ENCODE data around the gene NT5E. TPM values are rescaled to one million over a fixed set of nuclear protein-coding genes. Genes with fewer than 3 reads are reported as not detected.

Gene NT5E
- total RNA-seq, 1 experiment from 2014 or later, result 0.81 TPM

GRCh38 chr6:85460154-85460920, 10.5 kb downstream of the NT5E start:
- peaks cover 2% of the 10 kb centered on the region; the same call in 1 of the 2 replicates for H3K27me3 Mint-ChIP-seq (ENCODE audit: low read depth)
- POLR2A ChIA-PET, result no interaction called here

GRCh38 chr6:85460921-85461797, 11.3 kb downstream of the NT5E start:
- no peak overlapping the region for H3K4me3 Mint-ChIP-seq
- H3K27ac Mint-ChIP-seq, result no peak overlapping the region
- TF ChIP-seq ESRRA (CRISPR knock-in tag; IDR thresholded peaks at IDR 0.05; ENCODE audit: borderline replicate concordance) (no peak), ARID4B (CRISPR knock-in tag; IDR thresholded peaks at IDR 0.05; ENCODE audit: borderline replicate concordance) (no peak), ZNF423 (CRISPR knock-in tag; IDR thresholded peaks at IDR 0.05) (no peak), ZSCAN18 (CRISPR knock-in tag; IDR thresholded peaks at IDR 0.05) (no peak), HMGA2 (CRISPR knock-in tag; IDR thresholded peaks at IDR 0.05) (no peak), RORB (CRISPR knock-in tag; IDR thresholded peaks at IDR 0.05) (no peak)
- ATAC-seq (no peak), DNase-seq (ENCODE audit: low spot score) (no peak)
- no peaks in the 10 kb centered on the region for H3K9me3 Mint-ChIP-seq
- H3K27me3 Mint-ChIP-seq (ENCODE audit: low read depth), result no peaks in the 10 kb centered on the region; the same call in 1 of the 2 replicates
- H3K36me3 Mint-ChIP-seq, result no peaks in the 10 kb centered on the region
- POLR2A ChIA-PET, result no interaction called here
- CTCF ChIA-PET, result interaction anchor here (0.6 to 4.3 kb wide), 2 partner anchors 21 to 22 kb away, joined by 3 to 24 read pairs; no protein-coding TSS in a partner anchor
- peaks cover 30% of the 10 kb centered on the region for H3K4me1 Mint-ChIP-seq

More at GRCh38 chr6:85460154-85460920, 10.5 kb downstream of the NT5E start:
- Mint-ChIP-seq H3K36me3 (no peaks in the 10 kb centered on the region), H3K9me3 (no peaks in the 10 kb centered on the region), H3K4me3 (no peak overlapping the region), H3K4me1 (peaks cover 30% of the 10 kb centered on the region), H3K27ac (no peak overlapping the region)
- ATAC-seq, result peak; percentile 18
- CTCF ChIA-PET, result interaction anchor here (0.6 to 3.4 kb wide), 2 partner anchors 22 to 23 kb away, joined by 3 to 19 read pairs; no protein-coding TSS in a partner anchor
- TF ChIP-seq HMGXB4 (CRISPR knock-in tag; IDR thresholded peaks at IDR 0.05) (no peak), ZNF138 (CRISPR knock-in tag; conservative IDR thresholded peaks at IDR 0.05) (no peak), TCF7 (CRISPR knock-in tag; IDR thresholded peaks at IDR 0.05; ENCODE audit: low read depth) (no peak), ATF3 (CRISPR knock-in tag; conservative IDR thresholded peaks at IDR 0.05) (no peak), TP53 (CRISPR knock-in tag; IDR thresholded peaks at IDR 0.05) (no peak), GTF2I (CRISPR knock-in tag; conservative IDR thresholded peaks at IDR 0.05) (no peak), ATF2 (CRISPR knock-in tag; IDR thresholded peaks at IDR 0.05; ENCODE audit: borderline replicate concordance, low read depth) (no peak), MLX (CRISPR knock-in tag; IDR thresholded peaks at IDR 0.05) (no peak), MAX (CRISPR knock-in tag; IDR thresholded peaks at IDR 0.05) (no peak)
- DNase-seq (ENCODE audit: low spot score), result no peak

All from WTC11 (cell line).